ENCODE data around the gene SOX6.

GRCh38 chr11:15987046-15987445 is 369.3 kb downstream of the SOX6 start:
- TF ChIP-seq POLR2A (IDR thresholded peaks at IDR 0.05) = no peak
- TF ChIP-seq CTCF (IDR thresholded peaks at IDR 0.05) = no peak
